MM.1S (cell line): ENCODE measurements around the gene MINK1.

Source experiments
- CTCF ChIP-seq: fragments of 300-600 bp; sonication (generic); IDR thresholded peaks from 2 replicates; pipeline ENCODE4 v1.5.1; 2016; ENCODE audit warnings: antibody characterized with exemption, low read length, mixed read lengths
- EZH2 ChIP-seq: fragments of 300-600 bp; sonication (generic); optimal IDR thresholded peaks from 2 replicates; pipeline ENCODE3; 2017; ENCODE audit warnings: low read depth, mild to moderate bottlenecking, antibody characterized with exemption, low read length, mixed read lengths
- EZH2phosphoT487 ChIP-seq: fragments of 300-600 bp; sonication (generic); IDR thresholded peaks from 2 replicates; pipeline ENCODE4 v1.6.1; 2018; ENCODE audit warnings: antibody characterized with exemption, low read length

- TF ChIP-seq EZH2phosphoT487 (no peak), CTCF (no peak), EZH2 (no peak)
Measured at GRCh38 chr17:4858068-4858881, 25.1 kb downstream of the MINK1 start.
